ENCODE measurements around the gene ZNF611.
A peak's percentile ranks its signal among the peaks of the same experiment; 100 is the strongest.

The ZNF611 gene

GRCh38 chr19:52662631-52663030 is 72.2 kb downstream of the ZNF611 start:
- TF ChIP-seq CTCF (IDR thresholded peaks at IDR 0.05; ENCODE audit: low read depth, low read length) = no peak
- Histone ChIP-seq H3K27ac (no peak overlapping the region), H3K4me3 (ENCODE audit: low read depth, low read length) (no peak overlapping the region), H3K9me3 (ENCODE audit: severe bottlenecking) (no peaks in the 10 kb centered on the region), H3K27me3 (ENCODE audit: insufficient read depth, low read depth, severe bottlenecking) (no peaks in the 10 kb centered on the region), H3K36me3 (peaks cover 51% of the 10 kb centered on the region)
- DNase-seq = no peak

GRCh38 chr19:52660981-52661380 is 73.9 kb downstream of the ZNF611 start:
- Histone ChIP-seq H3K9me3 (ENCODE audit: severe bottlenecking) (no peaks in the 10 kb centered on the region), H3K27me3 (ENCODE audit: insufficient read depth, low read depth, severe bottlenecking) (no peaks in the 10 kb centered on the region), H3K36me3 (peaks cover 63% of the 10 kb centered on the region), H3K4me3 (ENCODE audit: low read depth, low read length) (no peak overlapping the region), H3K27ac (peak overlapping the region; percentile 41; the same call in 1 of the 2 replicates)
- no peak for DNase-seq
- TF ChIP-seq CTCF (IDR thresholded peaks at IDR 0.05; ENCODE audit: low read depth, low read length) = no peak

- Histone ChIP-seq H3K4me3 (ENCODE audit: low read depth, low read length) (no peak overlapping the region), H3K27me3 (ENCODE audit: insufficient read depth, low read depth, severe bottlenecking) (no peaks in the 10 kb centered on the region), H3K36me3 (peaks cover 75% of the 10 kb centered on the region), H3K27ac (0 out of 2 replicates have a peak overlapping the region, but pooled peaks have one; percentile 12), H3K9me3 (ENCODE audit: severe bottlenecking) (no peaks in the 10 kb centered on the region)
- TF ChIP-seq CTCF (IDR thresholded peaks at IDR 0.05; ENCODE audit: low read depth, low read length) = no peak
- DNase-seq = no peak
Observed at GRCh38 chr19:52659013-52659412, 75.8 kb downstream of the ZNF611 start.

- DNase-seq = peak; percentile 46
- Histone ChIP-seq H3K9me3 (ENCODE audit: severe bottlenecking) (no peaks in the 10 kb centered on the region), H3K27me3 (ENCODE audit: insufficient read depth, low read depth, severe bottlenecking) (no peaks in the 10 kb centered on the region), H3K36me3 (peaks cover 79% of the 10 kb centered on the region), H3K4me3 (ENCODE audit: low read depth, low read length) (no peak overlapping the region), H3K27ac (no peak overlapping the region)
- peak; percentile 23; the same call in 1 of the 2 replicates for TF ChIP-seq CTCF (IDR thresholded peaks at IDR 0.05; ENCODE audit: low read depth, low read length)
Observed at GRCh38 chr19:52658595-52658994, 76.2 kb downstream of the ZNF611 start.

GRCh38 chr19:52653161-52653560 is 81.7 kb downstream of the ZNF611 start:
- Histone ChIP-seq H3K27ac (no peak overlapping the region), H3K4me3 (ENCODE audit: low read depth, low read length) (no peak overlapping the region), H3K9me3 (ENCODE audit: severe bottlenecking) (no peaks in the 10 kb centered on the region), H3K27me3 (ENCODE audit: insufficient read depth, low read depth, severe bottlenecking) (no peaks in the 10 kb centered on the region), H3K36me3 (peaks cover 86% of the 10 kb centered on the region)
- no peak for DNase-seq
- TF ChIP-seq CTCF (IDR thresholded peaks at IDR 0.05; ENCODE audit: low read depth, low read length) = no peak

All from WERI-Rb-1 (cell line).